GM12878 (cell line): ENCODE results near the gene CCR8. TPM values are rescaled to one million over a fixed set of nuclear protein-coding genes. Genes with fewer than 3 reads are reported as not detected.

Source experiments
- ATAC-seq: fragments of 200-7000 bp; cut with Tn5 transposase; 3 replicates; pipeline ENCODE4 v1.9.1; 2020; ENCODE audit warnings: mild to moderate bottlenecking, moderate library complexity
- BruUV-seq: library from RNA; stranded (reverse); fragments of 400-500 nt; replicated peaks from 2 replicates; lab custom pipeline; 2021; lab: Mats Ljungman, UMichigan
- CTCF ChIA-PET: fragments of 300-600 bp; sonication (Branson Sonifier 250); formaldehyde crosslinking; extraction: SDS; loops from one replicate; lab custom pipeline; 2021; ENCODE audit warnings: inconsistent platforms; lab: Yijun Ruan, JAX
- POLR2A ChIA-PET: fragments of 350-600 bp; formaldehyde crosslinking; extraction: SDS; loops from one replicate; lab custom pipeline; 2021; ENCODE audit warnings: inconsistent platforms; lab: Charles Lee
- RAD21 ChIA-PET: fragments of 300-600 bp; sonication (Branson Sonifier 250); formaldehyde crosslinking; loops from one replicate; lab custom pipeline; 2023; ENCODE audit warnings: antibody characterized with exemption; ENCODE audit not compliant: unreplicated experiment; lab: Charles Lee
- SMC1A ChIA-PET: fragments of 300-600 bp; sonication (Branson Sonifier 250); formaldehyde crosslinking; loops from one replicate; lab custom pipeline; 2023; ENCODE audit not compliant: unreplicated experiment, uncharacterized antibody; lab: Charles Lee
- DNase-seq: peaks from one replicate; pipeline ENCODE4 v3.0.0-alpha.2; 2011; ENCODE audit warnings: low read depth, low spot score
- FAIRE-seq: peaks from 3 replicates; lab custom pipeline; 2011; peaks lifted over from hg19 to GRCh38; lab: Jason Lieb, UNC
- H2AFZ ChIP-seq: 2 replicates; pipeline ENCODE4 v1.6.0; 2011; ENCODE audit warnings: low read depth, low read length, control low read depth; ENCODE audit not compliant: control insufficient read depth
- H3K27ac ChIP-seq: 2 replicates; pipeline ENCODE4 v1.5.1; 2011; ENCODE audit warnings: control low read depth; ENCODE audit not compliant: control insufficient read depth, insufficient read depth
- H3K27me3 ChIP-seq, 2 experiments: replicated peaks in 1 of 2; 2 replicates each; pipeline versions ENCODE4 v1.6.0 to v1.6.1; 2011; ENCODE audit warnings: low read length in 1 of 2; ENCODE audit not compliant: control insufficient read depth in 2 of 2, insufficient read depth in 2 of 2
- H3K36me3 ChIP-seq, 2 experiments: 2 replicates each; pipeline ENCODE4 v1.5.1; 2011; ENCODE audit warnings: low read length in 1 of 2; ENCODE audit not compliant: control insufficient read depth in 2 of 2, insufficient read depth in 2 of 2
- H3K4me1 ChIP-seq: 2 replicates; pipeline ENCODE4 v1.6.1; 2011; ENCODE audit warnings: mild to moderate bottlenecking, low read length, moderate library complexity, mixed read lengths; ENCODE audit not compliant: control insufficient read depth, insufficient read depth
- H3K4me2 ChIP-seq: 2 replicates; pipeline ENCODE4 v1.6.0; 2011; ENCODE audit warnings: control low read depth; ENCODE audit not compliant: control insufficient read depth, insufficient read depth
- H3K4me3 ChIP-seq: fragments of 200-600 bp; sonication (generic); 2 replicates; pipeline ENCODE4 v1.5.1; 2016
- H3K79me2 ChIP-seq: 2 replicates; pipeline ENCODE4 v1.6.0; 2011; ENCODE audit warnings: low read length; ENCODE audit not compliant: control insufficient read depth, insufficient read depth
- H3K9ac ChIP-seq: 2 replicates; pipeline ENCODE4 v1.8.0; 2011; ENCODE audit warnings: low read length, control low read depth, mixed read lengths; ENCODE audit not compliant: control insufficient read depth, insufficient read depth
- H3K9me3 ChIP-seq: replicated peaks from 3 replicates; pipeline ENCODE4 v1.5.1; 2011; ENCODE audit warnings: mild to moderate bottlenecking, low read length; ENCODE audit not compliant: control insufficient read depth, insufficient read depth
- H4K20me1 ChIP-seq: 2 replicates; pipeline ENCODE4 v1.6.0; 2011; ENCODE audit not compliant: control insufficient read depth, insufficient read depth
- CBFB ChIP-seq: IDR thresholded peaks from 2 replicates; pipeline ENCODE4 v1.6.1; 2016; ENCODE audit warnings: antibody characterized with exemption, low read depth
- EED ChIP-seq: sonication (generic); IDR thresholded peaks from 2 replicates; pipeline ENCODE4 v1.6.1; 2016; ENCODE audit warnings: antibody characterized with exemption, low read depth
- EGR1 ChIP-seq, 2 experiments: IDR thresholded peaks; 1 replicate in 1 of 2; 2 replicates in 1 of 2; pipeline ENCODE4 v1.6.1; 2011 to 2012; ENCODE audit warnings: low read depth in 2 of 2, low read length in 2 of 2, borderline replicate concordance in 1 of 2, mild to moderate bottlenecking in 1 of 2, moderate library complexity in 1 of 2
- GATAD2B ChIP-seq: fragments of 450-650 bp; conservative IDR thresholded peaks from 2 replicates; pipeline ENCODE4 v1.6.1; 2017; ENCODE audit warnings: low read depth, mild to moderate bottlenecking, moderate library complexity
- MTA2 ChIP-seq: fragments of 450-650 bp; IDR thresholded peaks from 2 replicates; pipeline ENCODE4 v1.6.1; 2016; ENCODE audit warnings: low read depth, mild to moderate bottlenecking, moderate library complexity
- RAD21 ChIP-seq: IDR thresholded peaks from 2 replicates; pipeline ENCODE4 v1.6.1; 2011; ENCODE audit warnings: mild to moderate bottlenecking, low read depth, low read length, moderate library complexity; ENCODE audit not compliant: insufficient read depth
- RBBP5 ChIP-seq: fragments of 200-600 bp; sonication (generic); conservative IDR thresholded peaks from 2 replicates; pipeline ENCODE4 v1.6.1; 2016
- SP1 ChIP-seq: IDR thresholded peaks from one replicate; pipeline ENCODE4 v1.6.1; 2011; ENCODE audit warnings: low read depth, low read length
- STAT1 ChIP-seq: fragments of 450-650 bp; conservative IDR thresholded peaks from 2 replicates; pipeline ENCODE4 v1.6.1; 2014; ENCODE audit warnings: antibody characterized with exemption, mild to moderate bottlenecking
- SUPT20H ChIP-seq: IDR thresholded peaks from 2 replicates; pipeline ENCODE4 v1.6.1; 2011; ENCODE audit warnings: low read depth, mild to moderate bottlenecking, low read length, moderate library complexity, borderline replicate concordance; ENCODE audit not compliant: control insufficient read depth
- ZNF207 ChIP-seq: fragments of 450-650 bp; IDR thresholded peaks from 2 replicates; pipeline ENCODE4 v1.6.1; 2014; ENCODE audit warnings: antibody characterized with exemption, mild to moderate bottlenecking, borderline replicate concordance
- ZNF217 ChIP-seq: fragments of 450-650 bp; IDR thresholded peaks from 2 replicates; pipeline ENCODE4 v1.6.1; 2017; ENCODE audit warnings: antibody characterized with exemption, mild to moderate bottlenecking
- in situ Hi-C: fragments of 300-500 bp; cut with MboI; formaldehyde crosslinking; loops from 9 replicates; pipeline ENCODE4 v1.14.3; 2018; ENCODE audit warnings: mixed read lengths
- intact Hi-C: fragments of 100-400 bp; cut with micrococcal nuclease; formaldehyde crosslinking; loops from one replicate; pipeline ENCODE4 v1.14.2; 2022; ENCODE audit not compliant: unreplicated experiment
- polyA plus RNA-seq, 11 experiments: library from polyadenylated mRNA; depleted of rRNA in 4 of 11; unstranded in 6 of 11; stranded (reverse) in 5 of 11; fragments of >200 nt; fragmentation: Nextera tagmentation in 4 of 11; fragmentation: Illumina TruSeq in 1 of 11; extraction: Ambion mirVana in 4 of 11; extraction: Trizol in 1 of 11; gene quantifications; 1 replicate in 1 of 11; 2 replicates in 10 of 11; pipeline versions ENCODE4 v1.2.1 to v1.2.3, GENCODE V29; 2011 to 2016; ENCODE audit warnings: inconsistent platforms in 2 of 11, missing spikeins in 2 of 11, low read depth in 1 of 11
- total RNA-seq, 4 experiments: library from RNA; depleted of rRNA in 3 of 4; stranded (reverse); fragments of >200 nt in 3 of 4; fragmentation: Illumina TruSeq in 1 of 4; extraction: Trizol in 1 of 4; gene quantifications; 2 replicates each; pipeline versions ENCODE4 v1.2.1 to v1.2.3, GENCODE V29; 2013 to 2021
- TF ChIP-seq, protein P1 (sequence below): IDR thresholded peaks from 2 replicates; pipeline ENCODE4 v1.6.1; 2011; ENCODE audit warnings: low read depth, low read length, improper control_type of control experiment, borderline replicate concordance
- TF ChIP-seq, protein P2 (sequence below): fragments of 450-650 bp; IDR thresholded peaks from 2 replicates; pipeline ENCODE4 v1.6.1; 2017; ENCODE audit warnings: mild to moderate bottlenecking

The CCR8 gene
- total and polyA plus RNA-seq, 10 of the 15 experiments (the other 5 are each of a cell fraction or from before 2014, with no cell fraction given): 5.2 to 28.8 (median 15.6) TPM

DNA sequence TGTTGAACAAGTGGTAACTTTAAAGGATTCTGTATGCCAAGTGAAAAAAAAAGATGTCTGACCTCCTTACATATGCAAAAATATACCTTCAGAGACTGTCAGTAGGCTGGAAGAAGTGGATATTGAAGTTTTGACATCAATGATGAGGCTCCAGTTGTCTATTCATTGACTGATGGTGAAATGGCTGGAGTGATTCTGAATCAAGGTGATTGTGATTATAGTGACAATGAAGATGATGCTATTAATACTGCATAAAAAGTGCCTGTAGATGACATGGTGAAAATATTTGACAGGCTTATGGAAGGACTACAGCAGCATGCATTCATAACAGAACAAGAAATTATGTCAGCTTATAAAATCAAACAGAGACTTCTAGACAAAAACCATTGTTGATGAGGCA lies 4.1 kb downstream of the CCR8 start:
- ChIA-PET SMC1A (interaction anchor here (1.5 kb wide), 1 partner anchor 12 kb away, joined by 4 read pairs; no protein-coding TSS in a partner anchor), CTCF (interaction anchor here (1.6 kb wide), 1 partner anchor 12 kb away, joined by 3 read pairs; no protein-coding TSS in a partner anchor), RAD21 (interaction anchor here (2.1 kb wide), 1 partner anchor 42 kb away, joined by 4 read pairs; no protein-coding TSS in a partner anchor), POLR2A (interaction anchor here (1.3 kb wide), 1 partner anchor 14 kb away, joined by 3 read pairs; no protein-coding TSS in a partner anchor)
- Histone ChIP-seq H3K4me3 (no peak overlapping the region), H3K27me3 (no peaks in the 10 kb centered on the region), H3K36me3 (no peaks in the 10 kb centered on the region), H3K9ac (no peak overlapping the region), H2AFZ (no peak overlapping the region), H3K79me2 (no peaks in the 10 kb centered on the region), H3K4me2 (no peak overlapping the region), H3K4me1 (peaks cover 11% of the 10 kb centered on the region), H3K27ac (no peak overlapping the region), H3K9me3 (no peaks in the 10 kb centered on the region), H4K20me1 (no peaks in the 10 kb centered on the region)
- FAIRE-seq: no peak
- in situ Hi-C loops: no loop called here
- ATAC-seq: no peak
- TF ChIP-seq RAD21: no peak
- TF ChIP-seq ZNF207: no peak
- TF ChIP-seq, protein P1, sequence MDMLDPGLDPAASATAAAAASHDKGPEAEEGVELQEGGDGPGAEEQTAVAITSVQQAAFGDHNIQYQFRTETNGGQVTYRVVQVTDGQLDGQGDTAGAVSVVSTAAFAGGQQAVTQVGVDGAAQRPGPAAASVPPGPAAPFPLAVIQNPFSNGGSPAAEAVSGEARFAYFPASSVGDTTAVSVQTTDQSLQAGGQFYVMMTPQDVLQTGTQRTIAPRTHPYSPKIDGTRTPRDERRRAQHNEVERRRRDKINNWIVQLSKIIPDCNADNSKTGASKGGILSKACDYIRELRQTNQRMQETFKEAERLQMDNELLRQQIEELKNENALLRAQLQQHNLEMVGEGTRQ: no peak
- no peak for TF ChIP-seq SUPT20H
- no peak for TF ChIP-seq CBFB
- TF ChIP-seq SP1: no peak
- TF ChIP-seq, protein P2, sequence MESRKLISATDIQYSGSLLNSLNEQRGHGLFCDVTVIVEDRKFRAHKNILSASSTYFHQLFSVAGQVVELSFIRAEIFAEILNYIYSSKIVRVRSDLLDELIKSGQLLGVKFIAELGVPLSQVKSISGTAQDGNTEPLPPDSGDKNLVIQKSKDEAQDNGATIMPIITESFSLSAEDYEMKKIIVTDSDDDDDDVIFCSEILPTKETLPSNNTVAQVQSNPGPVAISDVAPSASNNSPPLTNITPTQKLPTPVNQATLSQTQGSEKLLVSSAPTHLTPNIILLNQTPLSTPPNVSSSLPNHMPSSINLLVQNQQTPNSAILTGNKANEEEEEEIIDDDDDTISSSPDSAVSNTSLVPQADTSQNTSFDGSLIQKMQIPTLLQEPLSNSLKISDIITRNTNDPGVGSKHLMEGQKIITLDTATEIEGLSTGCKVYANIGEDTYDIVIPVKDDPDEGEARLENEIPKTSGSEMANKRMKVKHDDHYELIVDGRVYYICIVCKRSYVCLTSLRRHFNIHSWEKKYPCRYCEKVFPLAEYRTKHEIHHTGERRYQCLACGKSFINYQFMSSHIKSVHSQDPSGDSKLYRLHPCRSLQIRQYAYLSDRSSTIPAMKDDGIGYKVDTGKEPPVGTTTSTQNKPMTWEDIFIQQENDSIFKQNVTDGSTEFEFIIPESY: no peak
- TF ChIP-seq MTA2: no peak
- TF ChIP-seq STAT1: no peak
- TF ChIP-seq GATAD2B: no peak
- TF ChIP-seq EED: no peak
- no peak for TF ChIP-seq ZNF217
- TF ChIP-seq EGR1 (IDR thresholded peaks at IDR 0.05; ENCODE audit: borderline replicate concordance in 1 of 2, low read depth in 2 of 2, low read length in 2 of 2): no peak
- TF ChIP-seq RBBP5: no peak
- BruUV-seq: no TSS peak
- no peak for DNase-seq
- intact Hi-C loops: no loop called here
